GM18502 (cell line): ENCODE results near the gene LZTR1.

Source experiments
- ATAC-seq: cut with Tn5 transposase; IDR thresholded peaks from one replicate; pipeline ENCODE4 v1.9.1; 2021; ENCODE audit warnings: mild to moderate bottlenecking; ENCODE audit not compliant: unreplicated experiment, poor library complexity

LZTR1 gene

DNA sequence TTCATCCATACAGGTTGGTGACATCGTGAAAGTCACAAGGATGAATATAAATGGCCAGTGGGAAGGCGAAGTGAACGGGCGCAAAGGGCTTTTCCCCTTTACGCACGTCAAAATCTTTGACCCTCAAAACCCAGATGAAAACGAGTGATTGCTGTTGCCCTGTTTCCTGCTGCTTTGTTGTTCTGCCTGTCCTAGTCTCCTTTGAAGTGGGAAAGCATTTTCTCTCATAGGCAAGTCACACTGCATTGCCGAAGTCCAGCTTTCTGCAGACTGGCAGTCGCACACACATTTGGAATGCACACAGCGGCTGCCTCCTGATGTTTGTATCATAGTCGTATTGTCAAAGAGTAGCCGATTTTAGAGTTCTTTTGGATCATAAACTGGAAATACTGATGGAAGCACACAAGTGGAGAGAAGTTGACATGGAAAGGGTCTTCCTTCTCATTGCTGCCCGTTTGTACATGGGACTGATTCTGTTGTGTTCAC lies 32.4 kb upstream of the LZTR1 start:
- ATAC-seq = no peak

DNA sequence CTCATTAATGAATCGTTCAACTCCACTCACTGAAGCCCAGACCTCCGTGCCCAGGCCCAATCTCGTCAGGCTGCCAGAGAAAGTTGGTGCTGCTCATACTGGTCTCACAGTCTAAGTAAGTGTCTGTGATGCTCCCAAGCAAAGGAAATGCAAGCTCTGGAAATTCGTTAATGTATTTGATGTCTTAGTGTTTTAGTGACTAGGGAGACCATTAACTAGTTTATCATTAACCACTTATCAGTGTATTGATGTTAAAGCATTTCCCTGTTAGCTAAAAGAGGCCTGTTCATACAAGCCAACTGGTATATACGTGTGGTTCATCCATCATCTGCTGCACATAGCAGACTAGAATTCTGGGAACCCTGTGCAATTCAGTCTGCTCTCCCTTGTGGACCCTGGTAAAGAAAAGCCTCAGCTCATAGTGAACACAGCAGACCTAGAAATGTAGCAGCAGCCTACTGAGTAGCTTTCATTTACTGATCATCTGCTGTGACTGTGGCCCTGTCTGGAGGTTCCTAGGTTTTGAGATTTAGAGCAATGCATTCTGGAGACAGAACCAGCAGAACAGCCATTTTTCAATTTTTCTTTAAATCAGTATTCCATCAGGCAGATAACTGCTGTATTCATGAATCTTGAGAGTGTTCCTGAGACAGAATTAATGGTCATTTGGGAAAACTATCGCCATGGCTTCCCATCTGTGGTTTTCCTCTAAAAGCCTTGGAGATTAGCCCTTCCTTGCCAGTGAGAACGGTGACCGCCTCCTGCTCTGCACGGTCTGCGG lies 30.8 kb upstream of the LZTR1 start:
- no peak for ATAC-seq

DNA sequence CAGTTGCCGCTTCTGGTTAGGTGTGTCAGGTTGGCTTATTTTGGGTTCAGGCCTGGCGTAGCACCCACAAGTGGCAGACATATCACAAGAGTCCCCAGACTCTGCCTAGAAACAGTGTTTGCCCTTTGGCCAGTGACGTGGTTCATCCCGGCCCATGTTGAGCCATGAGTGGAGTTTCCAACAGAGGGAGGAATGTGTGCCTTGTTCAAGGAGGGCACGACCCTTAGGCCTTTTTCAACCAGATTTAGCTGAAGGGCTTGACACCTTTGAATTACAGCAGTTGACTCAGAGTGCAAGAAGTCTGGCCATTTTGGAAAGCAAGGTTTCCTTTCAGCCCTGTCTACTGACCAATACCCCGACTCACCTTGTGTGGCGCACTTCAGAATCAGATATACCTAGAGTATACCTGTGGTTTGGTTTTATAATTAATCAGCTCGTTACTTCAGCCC lies 30.1 kb upstream of the LZTR1 start:
- ATAC-seq = no peak

DNA sequence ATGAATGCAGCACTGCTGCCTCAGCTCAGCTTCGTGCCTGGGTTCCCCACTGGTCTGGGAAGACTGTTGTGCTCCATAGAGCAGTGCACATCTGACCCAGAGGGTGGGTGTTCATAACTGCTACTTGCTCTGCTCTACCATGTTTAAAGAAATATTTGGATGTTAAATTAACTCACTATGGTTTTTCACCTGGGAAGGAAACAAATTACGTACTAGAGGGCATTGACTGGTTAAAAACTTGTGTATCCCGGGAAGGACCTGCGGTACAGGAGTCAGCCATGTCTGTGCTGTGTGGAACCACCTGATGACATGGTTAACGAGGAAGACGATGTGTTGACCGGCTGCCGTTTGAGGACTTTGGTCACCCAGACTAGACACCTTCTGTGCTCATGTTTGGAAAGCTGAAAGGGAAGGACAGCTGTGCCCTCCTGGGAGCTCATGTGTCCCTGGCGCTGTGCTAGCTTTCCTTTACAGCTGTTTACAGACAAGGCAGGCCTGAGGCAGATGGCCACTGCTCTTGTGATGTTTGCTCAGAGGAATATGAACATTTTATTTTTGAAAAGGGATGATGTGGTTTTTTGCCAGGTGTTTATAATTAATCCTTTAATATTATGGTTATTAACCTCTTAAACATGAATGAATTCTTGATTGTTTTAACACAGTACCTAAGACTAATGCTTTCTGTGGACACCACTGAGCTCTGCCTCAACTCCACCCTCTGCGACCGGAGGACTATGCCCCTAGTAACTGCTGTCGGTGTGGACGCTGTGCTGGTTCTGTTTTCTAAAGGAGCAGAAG lies 29.4 kb upstream of the LZTR1 start:
- no peak for ATAC-seq

DNA sequence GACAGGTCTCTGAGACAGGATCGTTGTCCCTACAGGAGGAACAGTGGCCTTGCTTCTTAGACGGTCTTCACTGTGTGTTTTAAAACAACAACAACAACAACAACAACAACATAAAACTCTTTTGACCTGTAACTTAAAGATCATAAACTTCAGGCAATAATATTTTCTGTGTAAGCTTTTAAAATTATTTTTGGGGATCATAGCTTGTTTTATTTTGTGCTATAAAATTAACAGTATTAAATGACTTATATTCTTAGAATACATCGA lies 28.8 kb upstream of the LZTR1 start:
- no peak for ATAC-seq

DNA sequence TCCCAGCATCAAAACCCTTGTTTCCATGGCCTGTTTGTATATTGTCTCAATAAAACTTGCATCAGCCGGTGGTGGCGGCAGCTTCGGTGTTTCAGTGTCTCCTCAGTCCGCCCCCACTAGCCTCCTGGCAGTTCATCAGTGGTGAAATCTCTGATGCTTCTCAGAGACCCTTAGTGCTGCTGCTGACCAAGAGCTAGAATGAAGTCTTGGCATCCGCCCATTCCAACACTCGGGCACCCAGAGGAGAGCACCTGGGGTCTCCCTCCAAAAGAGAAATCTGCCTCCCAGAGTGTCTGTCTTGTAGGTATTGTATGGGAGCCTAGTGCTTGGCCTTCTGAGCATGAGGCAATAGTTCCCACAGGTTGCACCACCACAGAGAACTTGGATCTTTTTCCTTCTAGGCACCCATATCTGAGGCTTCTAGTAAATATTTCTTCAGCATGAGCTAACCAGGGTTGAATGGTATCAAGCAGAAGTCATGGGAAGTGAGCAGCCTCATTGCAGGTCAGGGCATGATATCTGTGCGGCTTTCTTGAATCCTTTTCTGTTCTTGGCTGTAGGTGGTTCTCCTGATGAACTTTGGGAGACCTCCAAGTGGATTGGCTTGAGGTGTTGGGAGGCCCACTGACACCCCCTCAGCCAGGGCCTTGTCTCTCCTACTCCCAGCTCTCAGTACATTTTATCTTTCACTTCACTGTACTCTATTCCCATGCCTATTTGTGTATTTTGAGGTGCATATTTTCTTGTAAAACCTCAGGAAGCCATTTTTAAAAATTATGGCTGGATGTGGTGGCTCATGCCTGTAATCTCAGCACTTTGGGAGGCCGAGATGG lies 28.2 kb upstream of the LZTR1 start:
- ATAC-seq = no peak

DNA sequence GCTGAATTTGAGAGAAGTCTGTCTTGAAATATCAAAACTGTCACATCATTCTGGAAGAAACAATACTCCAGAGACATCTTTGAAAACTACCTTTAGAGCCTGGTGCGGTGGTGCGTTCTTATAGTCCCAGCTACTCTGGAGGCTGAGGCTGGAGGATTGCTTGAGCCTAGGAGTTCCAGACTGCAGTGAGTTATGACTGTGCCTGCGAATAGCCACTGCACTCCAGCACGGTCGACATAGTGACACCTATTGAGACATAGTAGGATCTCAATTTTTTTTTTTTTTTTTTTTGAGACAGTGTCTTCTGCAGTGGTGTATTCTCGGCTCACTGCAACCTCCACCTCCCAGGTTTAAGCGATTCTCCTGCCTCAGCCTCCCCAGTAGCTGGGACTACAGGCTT lies 26.5 kb upstream of the LZTR1 start:
- ATAC-seq = no peak

DNA sequence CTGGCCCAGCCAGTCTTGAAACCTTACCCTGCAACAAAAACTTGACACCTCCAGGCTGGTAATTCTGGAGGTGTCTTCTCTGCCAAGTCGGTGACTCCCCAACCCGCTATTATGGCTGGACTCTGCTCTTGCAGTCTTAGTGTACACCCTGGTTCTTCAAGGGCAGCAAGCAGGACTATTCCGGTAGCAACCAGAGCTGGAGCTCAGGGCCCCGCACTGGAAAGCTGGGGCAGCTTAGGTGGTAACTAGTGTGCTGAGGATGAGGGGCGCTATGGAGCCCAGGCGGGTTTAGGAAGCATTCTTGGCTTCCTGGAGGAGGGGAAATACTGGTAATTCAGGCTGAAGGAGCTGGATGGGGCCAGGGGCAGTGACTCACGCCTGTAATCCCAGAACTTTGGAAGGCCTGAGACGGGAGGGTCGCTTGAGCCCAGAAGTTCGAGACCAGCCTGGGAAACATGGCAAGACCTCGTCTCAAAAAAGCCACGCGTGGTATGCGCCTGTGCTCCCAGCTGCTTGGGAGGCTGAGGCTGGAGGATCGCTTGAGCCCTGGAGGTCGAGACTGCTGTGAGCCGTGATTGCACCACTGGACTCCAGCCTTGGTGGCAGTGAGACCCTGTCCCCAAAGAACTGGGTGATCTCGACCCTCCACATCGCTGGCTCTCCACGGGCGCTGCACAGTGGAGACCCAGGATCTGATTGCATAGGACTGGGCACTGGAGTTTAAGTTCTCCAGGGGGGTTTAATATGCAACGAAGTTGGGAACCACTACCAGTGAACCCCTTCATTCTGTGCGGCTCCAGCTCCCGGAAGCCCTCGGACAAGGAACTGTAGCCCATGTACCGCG lies 25.6 kb upstream of the LZTR1 start:
- ATAC-seq = no peak

DNA sequence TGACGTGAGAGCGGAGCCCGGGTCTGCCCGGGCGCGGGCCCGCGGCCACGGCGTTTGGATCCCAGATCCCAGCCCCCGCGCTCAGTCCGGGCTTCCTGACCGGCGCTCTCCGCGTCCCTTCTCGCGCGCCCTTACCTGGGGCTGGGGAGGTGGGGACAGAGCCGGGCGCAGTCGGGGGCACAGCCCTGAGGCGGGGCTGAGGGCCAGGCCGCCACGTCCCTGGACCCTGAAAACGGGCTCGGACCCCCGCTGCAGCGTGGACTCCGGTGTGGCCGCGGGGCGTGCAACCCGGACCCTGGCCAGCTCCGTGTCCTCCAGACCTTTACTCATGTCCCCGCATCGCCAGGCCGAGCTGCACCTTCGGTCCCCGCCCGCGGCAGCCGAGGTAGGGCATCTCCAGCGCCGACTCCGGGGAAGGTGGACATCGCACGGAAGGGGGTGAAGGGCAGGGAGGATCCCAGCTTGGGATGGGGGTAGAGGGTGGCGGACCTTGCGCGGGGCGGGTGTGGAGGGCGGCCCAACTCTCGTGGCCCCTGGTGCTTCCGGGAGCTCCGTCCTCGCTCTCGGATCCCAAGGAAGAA lies 24.9 kb upstream of the LZTR1 start:
- no peak for ATAC-seq

DNA sequence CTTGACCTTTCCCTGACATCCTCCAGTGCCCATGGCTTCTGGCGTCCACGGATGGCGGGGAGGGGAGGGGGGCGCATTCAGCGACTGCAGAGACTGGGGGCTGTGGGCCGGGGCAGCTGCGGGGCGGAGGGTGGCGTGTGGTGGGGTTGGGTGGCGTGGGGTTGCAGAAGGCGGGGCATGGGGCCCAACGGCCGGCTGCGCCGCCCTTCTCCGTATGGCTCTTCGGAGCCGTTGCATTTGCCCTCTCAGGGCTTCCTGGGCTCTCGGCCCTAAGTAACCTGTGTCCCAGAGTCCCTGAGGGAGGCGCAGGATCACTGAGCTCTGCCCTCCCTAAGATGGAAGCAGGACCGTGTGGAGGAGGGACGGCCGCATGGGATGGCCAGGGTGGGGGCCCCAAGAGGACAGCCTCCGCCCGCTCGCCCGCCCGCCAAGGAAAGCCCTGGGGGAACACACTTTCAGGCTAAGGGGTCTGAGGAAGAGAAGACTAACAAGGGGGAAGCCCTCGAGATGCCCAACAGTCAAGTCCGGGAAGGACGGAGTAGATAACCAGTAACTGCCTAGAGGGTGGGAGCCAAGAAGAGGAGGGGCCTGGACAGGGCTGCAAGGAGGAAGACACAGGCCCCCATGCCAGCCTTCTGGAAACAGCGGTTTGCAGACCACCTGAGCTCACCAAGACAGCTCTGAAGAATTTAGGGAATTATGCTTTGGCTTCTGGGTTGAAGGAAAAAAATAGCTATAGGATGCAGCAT lies 24.2 kb upstream of the LZTR1 start:
- ATAC-seq = no peak

DNA sequence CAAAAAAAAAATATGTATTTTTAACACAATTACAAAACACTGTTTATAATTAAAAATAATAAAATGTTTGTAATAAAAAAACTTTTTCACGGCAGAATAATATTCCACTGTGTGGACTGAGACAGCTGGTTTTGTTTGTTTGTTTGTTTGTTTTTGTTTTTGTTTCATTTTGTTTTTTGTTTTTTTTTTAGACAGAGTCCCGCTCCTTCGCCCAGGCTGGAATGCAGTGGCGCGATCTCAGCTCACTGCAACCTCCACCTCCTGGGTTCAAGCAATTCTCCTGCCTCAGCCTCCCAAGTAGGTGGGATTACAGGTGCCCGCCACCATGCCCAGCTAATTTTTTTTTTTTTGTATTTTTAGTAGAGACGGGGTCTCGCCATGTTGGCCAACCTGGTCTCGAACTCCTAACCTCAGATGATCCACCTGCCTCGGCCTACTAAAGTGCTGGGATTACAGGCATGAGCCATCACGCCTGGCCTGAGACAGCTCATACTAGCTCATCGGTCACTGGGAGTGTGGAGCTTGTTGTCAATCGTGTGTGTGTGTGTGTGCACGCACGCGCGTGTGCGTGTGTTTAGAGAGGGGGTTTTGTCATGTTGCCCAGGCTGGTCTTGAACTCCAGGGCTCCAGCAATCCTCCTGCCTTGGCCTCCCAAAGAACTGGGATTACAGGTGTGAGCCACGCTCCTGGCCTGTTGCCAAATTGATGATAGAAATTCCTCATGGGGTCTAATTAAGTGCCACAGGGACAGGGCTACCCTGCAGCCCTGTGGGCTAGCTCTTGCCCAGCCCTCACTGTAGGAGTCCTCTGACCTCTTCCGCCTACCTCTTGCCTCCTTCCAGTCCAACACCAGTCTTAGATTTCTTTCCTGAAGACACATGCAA lies 22.3 kb upstream of the LZTR1 start:
- no peak for ATAC-seq

DNA sequence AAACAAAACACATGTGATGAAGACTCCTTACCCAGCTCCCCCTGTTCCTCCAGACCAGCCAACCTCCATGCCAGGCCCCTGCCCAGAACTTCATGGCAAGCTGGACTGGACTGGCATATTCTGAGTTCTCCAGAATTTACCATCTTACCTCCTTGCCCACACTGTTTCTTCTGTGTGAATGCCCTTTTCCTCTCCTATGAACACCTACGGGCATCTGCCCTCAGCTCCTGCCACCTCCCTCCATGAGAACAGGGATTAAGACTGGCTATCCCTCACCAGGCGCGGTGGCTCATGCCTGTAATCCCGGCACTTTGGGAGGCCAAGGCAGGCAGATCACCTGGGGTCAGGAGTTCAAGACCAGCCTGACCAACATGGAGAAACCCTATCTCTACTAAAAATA lies 21.5 kb upstream of the LZTR1 start:
- ATAC-seq = no peak

DNA sequence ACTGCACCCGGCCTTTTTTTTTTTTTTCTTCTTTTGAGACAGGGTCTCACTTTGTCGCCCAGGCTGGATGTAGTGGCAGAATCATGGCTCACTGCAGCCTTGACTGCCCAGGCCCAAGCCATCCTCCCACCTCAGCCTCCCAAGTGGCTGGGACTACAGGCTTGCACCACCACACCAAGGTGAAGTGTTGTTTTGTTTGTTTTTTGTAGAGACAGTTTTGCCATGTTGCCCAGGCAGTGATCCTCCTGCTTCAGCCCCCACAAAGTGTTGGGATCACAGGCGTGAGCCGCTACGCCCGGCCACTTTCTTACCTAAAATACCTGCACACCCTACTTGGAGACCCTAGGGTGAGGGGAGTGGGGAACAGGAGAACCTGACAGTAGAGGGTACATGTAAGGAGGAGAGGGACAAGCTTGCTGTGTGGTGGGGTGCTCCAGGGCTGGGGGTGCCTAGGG lies 19.6 kb upstream of the LZTR1 start:
- no peak for ATAC-seq

DNA sequence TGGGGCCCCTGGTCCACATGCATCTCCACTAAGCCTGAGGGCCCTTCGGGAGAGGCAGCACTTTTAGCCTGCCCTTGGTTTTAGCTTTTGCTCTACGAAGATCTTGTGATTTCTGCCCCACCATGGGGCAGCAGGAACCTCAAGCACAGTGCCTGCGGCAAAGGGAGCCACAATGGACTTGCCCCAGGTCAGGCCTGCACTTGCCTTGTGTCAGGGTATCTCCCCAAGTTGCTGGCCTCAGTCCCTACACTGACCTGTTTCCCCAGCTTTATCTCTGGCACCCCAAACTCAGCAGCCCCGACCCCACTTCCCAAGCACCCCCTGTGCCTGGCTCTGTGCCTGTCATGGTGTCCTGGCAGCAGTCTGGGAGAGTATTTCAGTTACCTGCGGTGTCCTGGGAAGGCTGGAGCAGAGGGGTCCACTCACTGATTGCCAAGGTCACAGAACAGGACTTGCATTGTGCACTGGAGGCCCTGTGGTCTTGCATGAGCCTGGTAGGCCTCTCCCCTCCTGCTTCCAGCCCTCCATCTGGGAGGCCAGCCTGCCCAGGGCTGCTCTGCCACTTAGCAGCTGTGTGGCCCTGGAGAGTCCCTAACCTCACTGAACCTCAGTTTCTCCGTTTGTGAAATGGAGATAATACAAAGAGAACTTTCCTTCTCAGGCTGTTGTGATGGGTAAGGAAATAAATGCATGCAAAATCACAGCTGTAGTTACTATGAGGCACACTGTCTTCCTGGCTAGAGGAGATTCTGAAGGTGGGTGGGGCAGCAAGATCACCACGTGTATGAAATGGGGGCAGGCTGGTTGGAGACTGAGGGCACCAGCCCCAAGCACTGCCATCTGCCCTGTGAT lies 18.7 kb upstream of the LZTR1 start:
- ATAC-seq = no peak

DNA sequence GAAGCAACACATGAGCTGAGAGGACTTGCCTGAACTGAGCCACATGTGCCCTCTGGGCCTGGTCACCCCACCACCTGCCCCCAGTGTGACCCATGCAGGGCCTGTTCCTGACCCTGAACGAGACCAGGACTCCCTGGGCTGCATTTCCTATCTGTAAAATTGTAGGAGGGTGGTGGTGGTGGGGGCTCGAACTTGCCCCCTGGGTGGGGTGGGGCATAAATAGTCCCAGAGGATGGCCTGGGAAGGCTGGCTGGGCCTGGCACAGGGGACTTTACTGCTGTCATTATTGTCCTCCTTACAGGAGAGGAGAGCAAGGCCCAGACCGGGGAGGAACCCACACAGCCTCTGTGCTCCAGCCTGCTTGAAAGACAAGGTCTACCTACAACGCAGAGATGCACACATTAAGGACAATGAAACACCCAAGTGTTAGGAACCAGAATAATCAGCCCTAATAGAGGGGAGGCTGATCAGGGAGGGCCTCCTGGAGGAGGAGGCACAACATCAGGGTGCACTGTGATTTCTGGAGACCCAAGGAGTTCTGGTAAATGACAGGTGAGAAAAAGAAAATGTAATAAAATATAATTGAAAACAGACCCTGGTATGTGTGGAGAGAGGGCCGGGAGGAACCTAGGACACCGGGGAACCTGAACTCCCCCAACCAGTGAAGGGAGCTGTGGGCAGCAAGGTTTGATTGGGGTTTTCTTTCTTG lies 17.9 kb upstream of the LZTR1 start:
- ATAC-seq = no peak

DNA sequence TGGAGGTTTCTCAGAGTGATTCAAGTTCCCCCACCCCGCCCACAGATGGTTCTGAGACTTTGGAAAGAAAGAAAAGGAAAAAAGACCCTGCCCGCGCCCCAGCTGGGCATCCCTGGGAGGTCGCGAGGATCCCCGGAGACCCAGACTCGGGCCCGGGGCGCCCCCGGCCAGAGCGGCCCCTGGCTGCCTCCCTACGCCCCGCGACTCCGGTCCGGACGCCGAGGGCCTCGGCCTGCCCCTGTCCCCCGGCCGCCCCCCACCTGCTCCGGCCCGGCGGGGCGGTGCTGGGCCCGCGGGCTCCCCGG lies 17.3 kb upstream of the LZTR1 start:
- no peak for ATAC-seq
